ENCODE data around the gene RNH1. TPM values are rescaled to one million over a fixed set of nuclear protein-coding genes. Genes with fewer than 3 reads are reported as not detected.

The RNH1 gene
- polyA plus RNA-seq, 1 donor from 2014 or later = 71.8 TPM

GRCh38 chr11:526192-526591, 19.1 kb upstream of the RNH1 start:
- Histone ChIP-seq H3K79me2 (replicated peaks; ENCODE audit: insufficient read depth, low read length) (no peaks in the 10 kb centered on the region), H3K4me3 (ENCODE audit: low read length) (no peak overlapping the region), H3K4me2 (ENCODE audit: low read length) (no peak overlapping the region), H3K36me3 (ENCODE audit: insufficient read depth, low read length) (no peaks in the 10 kb centered on the region), H2AFZ (ENCODE audit: low read depth, low read length) (no peak overlapping the region), H3F3A (ENCODE audit: insufficient read depth, low read length, poor library complexity, severe bottlenecking) (no peaks in the 10 kb centered on the region), H4K20me1 (ENCODE audit: insufficient read depth) (no peaks in the 10 kb centered on the region), H3K9me3 (ENCODE audit: low read length) (no peaks in the 10 kb centered on the region), H3K27me3 (ENCODE audit: insufficient read depth, low read depth, low read length) (no peaks in the 10 kb centered on the region), H3K9ac (ENCODE audit: low read length) (no peak overlapping the region), H3K27ac (ENCODE audit: low read length) (no peak overlapping the region), H3K9me2 (ENCODE audit: insufficient read depth, low read length) (no peaks in the 10 kb centered on the region)
- TF ChIP-seq EP300 (conservative IDR thresholded peaks at IDR 0.05; ENCODE audit: poor library complexity, severe bottlenecking) (no peak), SMC3 (conservative IDR thresholded peaks at IDR 0.05; ENCODE audit: poor library complexity) (no peak), EZH2 (IDR thresholded peaks at IDR 0.05; ENCODE audit: borderline replicate concordance, insufficient read depth, low read length, poor library complexity, severe bottlenecking) (no peak), CTCF (IDR thresholded peaks at IDR 0.05; ENCODE audit: poor library complexity, severe bottlenecking) (no peak), RAD21 (conservative IDR thresholded peaks at IDR 0.05) (no peak), TAF1 (IDR thresholded peaks at IDR 0.05; ENCODE audit: low read depth) (no peak), MXI1 (conservative IDR thresholded peaks at IDR 0.05; ENCODE audit: poor library complexity, severe bottlenecking) (no peak), POLR2AphosphoS5 (IDR thresholded peaks at IDR 0.05) (no peak), REST (IDR thresholded peaks at IDR 0.05; ENCODE audit: borderline replicate concordance) (no peak)

DNA sequence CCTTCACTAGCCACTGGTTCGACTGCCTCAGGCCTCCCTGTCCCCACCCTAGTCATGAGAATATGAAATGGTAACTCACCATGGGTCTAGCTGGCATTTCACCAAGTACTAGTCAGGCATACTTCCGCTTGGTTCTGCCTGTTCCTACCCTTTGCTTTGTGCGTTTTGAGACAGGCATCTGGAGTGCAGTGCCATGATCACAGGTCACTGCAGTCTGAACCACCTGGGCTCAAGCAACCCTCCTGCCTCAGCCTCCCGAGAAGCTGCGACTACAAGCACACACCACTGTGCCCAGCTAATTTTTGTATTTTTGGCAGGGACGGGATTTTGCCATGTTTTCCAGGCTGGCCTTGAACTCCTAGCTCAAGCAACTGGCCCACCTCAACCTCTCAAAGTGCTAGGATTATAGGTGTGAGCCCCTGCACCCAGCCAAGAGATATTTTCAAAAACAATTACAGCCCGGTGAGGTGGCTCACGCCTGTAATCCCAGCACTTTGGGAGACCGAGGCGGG, 14.2 kb upstream of the RNH1 start:
- Histone ChIP-seq H3K9ac (ENCODE audit: low read length) (no peak overlapping the region), H3K4me2 (ENCODE audit: low read length) (no peak overlapping the region), H3K27me3 (ENCODE audit: insufficient read depth, low read depth, low read length) (no peaks in the 10 kb centered on the region), H3K79me2 (replicated peaks; ENCODE audit: insufficient read depth, low read length) (no peaks in the 10 kb centered on the region), H3K36me3 (ENCODE audit: insufficient read depth, low read length) (no peaks in the 10 kb centered on the region), H3F3A (ENCODE audit: insufficient read depth, low read length, poor library complexity, severe bottlenecking) (no peaks in the 10 kb centered on the region), H3K9me3 (ENCODE audit: low read length) (no peaks in the 10 kb centered on the region), H3K9me2 (ENCODE audit: insufficient read depth, low read length) (no peaks in the 10 kb centered on the region), H2AFZ (ENCODE audit: low read depth, low read length) (no peak overlapping the region), H4K20me1 (ENCODE audit: insufficient read depth) (no peaks in the 10 kb centered on the region), H3K4me3 (ENCODE audit: low read length) (no peak overlapping the region), H3K27ac (ENCODE audit: low read length) (no peak overlapping the region)
- TF ChIP-seq EZH2 (IDR thresholded peaks at IDR 0.05; ENCODE audit: borderline replicate concordance, insufficient read depth, low read length, poor library complexity, severe bottlenecking) (no peak), REST (IDR thresholded peaks at IDR 0.05; ENCODE audit: borderline replicate concordance) (no peak), CTCF (IDR thresholded peaks at IDR 0.05; ENCODE audit: poor library complexity, severe bottlenecking) (no peak), SMC3 (conservative IDR thresholded peaks at IDR 0.05; ENCODE audit: poor library complexity) (no peak), MXI1 (conservative IDR thresholded peaks at IDR 0.05; ENCODE audit: poor library complexity, severe bottlenecking) (no peak), RAD21 (conservative IDR thresholded peaks at IDR 0.05) (no peak), POLR2AphosphoS5 (IDR thresholded peaks at IDR 0.05) (no peak), TAF1 (IDR thresholded peaks at IDR 0.05; ENCODE audit: low read depth) (no peak), EP300 (conservative IDR thresholded peaks at IDR 0.05; ENCODE audit: poor library complexity, severe bottlenecking) (no peak)

Measured in neural cell (in vitro differentiated cells).